HepG2 (cell line): ENCODE results near the gene PPP2R5E. TPM values are rescaled to one million over a fixed set of nuclear protein-coding genes. Genes with fewer than 3 reads are reported as not detected.

Experiments
- ATAC-seq: fragments of 200-7000 bp; cut with Tn5 transposase; 3 replicates; pipeline ENCODE4 v1.9.1; 2020; ENCODE audit warnings: mild to moderate bottlenecking, moderate library complexity
- BruUV-seq: library from RNA; stranded (reverse); fragments of 400-500 nt; replicated peaks from 2 replicates; lab custom pipeline; 2021; lab: Mats Ljungman, UMichigan
- CTCF ChIA-PET: fragments of 300-600 bp; formaldehyde crosslinking; extraction: SDS; loops from one replicate; lab custom pipeline; 2021; ENCODE audit warnings: low total read pairs, inconsistent platforms, low intra/inter-chr PET ratio; lab: Yijun Ruan, JAX
- POLR2A ChIA-PET: fragments of 350-600 bp; sonication (Branson Sonifier 250); formaldehyde crosslinking; loops from one replicate; lab custom pipeline; 2020; ENCODE audit warnings: antibody characterized with exemption, inconsistent platforms; lab: Yijun Ruan, JAX
- DNase-seq: peaks from one replicate; pipeline ENCODE4 v3.0.0-alpha.2; 2015; ENCODE audit warnings: low spot score
- FAIRE-seq: peaks from 3 replicates; lab custom pipeline; 2011; peaks lifted over from hg19 to GRCh38; lab: Jason Lieb, UNC
- H2AFZ ChIP-seq: one replicate; pipeline ENCODE4 v1.6.1; 2011; ENCODE audit warnings: low read length, inconsistent platforms
- H3K27ac ChIP-seq: fragments of 300-600 bp; 3 replicates; pipeline ENCODE4 v1.8.0; 2011; ENCODE audit warnings: mixed run types, mild to moderate bottlenecking, mixed read lengths, low read length, inconsistent platforms; ENCODE audit not compliant: insufficient read depth; ENCODE audit errors: extremely low read length
- H3K27me3 ChIP-seq, 2 experiments: fragments of 200-600 bp in 1 of 2; 2 replicates in 1 of 2; 3 replicates in 1 of 2; pipeline versions ENCODE4 v1.6.0 to v1.8.0; 2011; ENCODE audit warnings: low read length in 2 of 2, mild to moderate bottlenecking in 2 of 2, moderate library complexity in 2 of 2, inconsistent platforms in 1 of 2; ENCODE audit not compliant: insufficient read depth in 2 of 2, control insufficient read depth in 1 of 2
- H3K36me3 ChIP-seq, 2 experiments: fragments of 200-600 bp in 1 of 2; replicated peaks in 1 of 2; 2 replicates in 1 of 2; 3 replicates in 1 of 2; pipeline versions ENCODE4 v1.5.1 to v1.8.0; 2011; ENCODE audit warnings: low read length in 2 of 2, inconsistent platforms in 1 of 2; ENCODE audit not compliant: insufficient read depth in 2 of 2, control insufficient read depth in 1 of 2
- H3K4me1 ChIP-seq: 2 replicates; pipeline ENCODE4 v1.5.1; 2012; ENCODE audit warnings: low read length, inconsistent platforms; ENCODE audit not compliant: insufficient read depth
- H3K4me2 ChIP-seq: 2 replicates; pipeline ENCODE4 v1.6.0; 2011; ENCODE audit warnings: low read depth, low read length, inconsistent platforms
- H3K4me3 ChIP-seq, 3 experiments: fragments of 200-600 bp in 1 of 3; sonication (generic), shearing (Covaris generic) in 1 of 3; replicated peaks in 1 of 3; 2 replicates each; pipeline ENCODE4 v1.5.1; 2011 to 2016; ENCODE audit warnings: low read length in 3 of 3, inconsistent platforms in 2 of 3, low read depth in 2 of 3, mild to moderate bottlenecking in 2 of 3, control low read depth in 1 of 3, mixed read lengths in 1 of 3; ENCODE audit not compliant: insufficient read depth in 1 of 3
- H3K79me2 ChIP-seq: one replicate; pipeline ENCODE4 v1.6.1; 2011; ENCODE audit warnings: low read length, inconsistent platforms; ENCODE audit not compliant: insufficient read depth
- H3K9ac ChIP-seq: 2 replicates; pipeline ENCODE4 v1.6.0; 2011; ENCODE audit warnings: mild to moderate bottlenecking, low read depth, low read length, inconsistent platforms; ENCODE audit not compliant: insufficient read depth
- H3K9me3 ChIP-seq: 2 replicates; pipeline ENCODE4 v1.5.1; 2012; ENCODE audit warnings: mild to moderate bottlenecking, low read length
- H4K20me1 ChIP-seq: 2 replicates; pipeline ENCODE4 v1.6.0; 2011; ENCODE audit warnings: inconsistent platforms, mild to moderate bottlenecking, low read length, moderate library complexity; ENCODE audit not compliant: insufficient read depth
- BRCA1 ChIP-seq: sonication (generic); formaldehyde crosslinking; IDR thresholded peaks from 2 replicates; pipeline ENCODE4 v1.4.0; 2020; ENCODE audit warnings: missing genetic modification reagents
- DZIP1 ChIP-seq: sonication (generic); formaldehyde crosslinking; IDR thresholded peaks from 2 replicates; pipeline ENCODE4 v1.5.0; 2020; ENCODE audit warnings: mild to moderate bottlenecking, missing genetic modification reagents
- FOXO4 ChIP-seq: sonication (generic); formaldehyde crosslinking; conservative IDR thresholded peaks from 2 replicates; pipeline ENCODE4 v1.8.1; 2023; ENCODE audit warnings: missing genetic modification reagents
- GTF3A ChIP-seq: sonication (generic); formaldehyde crosslinking; conservative IDR thresholded peaks from 2 replicates; pipeline ENCODE4 v1.4.0; 2020; ENCODE audit warnings: mild to moderate bottlenecking, missing genetic modification reagents
- NR2F6 ChIP-seq, 2 experiments: IDR thresholded peaks; 2 replicates each; pipeline ENCODE4 v1.6.1; 2016; ENCODE audit warnings: antibody characterized with exemption in 1 of 2, mild to moderate bottlenecking in 1 of 2
- NRL ChIP-seq: sonication (generic); formaldehyde crosslinking; IDR thresholded peaks from 2 replicates; pipeline ENCODE4 v1.5.0; 2020; ENCODE audit warnings: missing genetic modification reagents, mild to moderate bottlenecking, moderate library complexity, borderline replicate concordance
- SAP130 ChIP-seq: IDR thresholded peaks from 2 replicates; pipeline ENCODE4 v1.6.1; 2016; ENCODE audit warnings: low read depth
- SIX1 ChIP-seq: sonication (generic); formaldehyde crosslinking; IDR thresholded peaks from 2 replicates; pipeline ENCODE4 v1.4.0; 2020; ENCODE audit warnings: missing genetic modification reagents, borderline replicate concordance
- TARDBP ChIP-seq: sonication (generic); formaldehyde crosslinking; IDR thresholded peaks from 2 replicates; pipeline ENCODE4 v1.8.0; 2022; ENCODE audit warnings: mild to moderate bottlenecking, missing genetic modification reagents
- TFDP1 ChIP-seq: IDR thresholded peaks from 2 replicates; pipeline ENCODE4 v1.6.1; 2016; ENCODE audit warnings: missing compliant biosample characterization, missing genetic modification reagents, borderline replicate concordance
- ZBTB34 ChIP-seq: sonication (generic); formaldehyde crosslinking; IDR thresholded peaks from 2 replicates; pipeline ENCODE4 v1.8.0; 2022; ENCODE audit warnings: mild to moderate bottlenecking, missing genetic modification reagents
- ZBTB7B ChIP-seq: sonication (generic); formaldehyde crosslinking; IDR thresholded peaks from 2 replicates; pipeline ENCODE4 v1.4.0; 2020; ENCODE audit warnings: missing genetic modification reagents
- ZNF580 ChIP-seq: IDR thresholded peaks from 2 replicates; pipeline ENCODE4 v1.6.1; 2016; ENCODE audit warnings: low read depth, borderline replicate concordance
- WGBS: methylation state at CpG from one replicate; pipeline ENCODE4 v1.1.6; 2017; ENCODE audit warnings: low lambda C conversion rate; 5-methylcytosine and 5-hydroxymethylcytosine counted together
- in situ Hi-C: cut with HindIII; loops from 2 replicates; pipeline ENCODE4 v1.10.0; 2017; ENCODE audit warnings: low pct_unique_long_range_greater_than_20kb; ENCODE audit not compliant: extremely low pct_ligation_motif_present
- intact Hi-C: fragments of 100-400 bp; cut with micrococcal nuclease; formaldehyde crosslinking; loops from one replicate; pipeline ENCODE4 v1.10.0; 2022; ENCODE audit not compliant: unreplicated experiment
- polyA plus RNA-seq, 8 experiments: library from polyadenylated mRNA; depleted of rRNA in 3 of 8; stranded (reverse) in 7 of 8; unstranded in 1 of 8; fragments of >200 nt; fragmentation: Illumina TruSeq in 4 of 8; extraction: Trizol in 4 of 8; gene quantifications; 2 replicates each; pipeline versions ENCODE4 v1.2.1 to v1.2.3, GENCODE V29; 2011 to 2016; ENCODE audit warnings: low read depth in 4 of 8, missing spikeins in 1 of 8, mixed read lengths in 1 of 8; ENCODE audit not compliant: insufficient read depth in 1 of 8
- total RNA-seq, 5 experiments: library from RNA; depleted of rRNA; stranded (reverse); fragments of >200 nt; fragmentation: Illumina TruSeq; extraction: Trizol; gene quantifications; 2 replicates each; pipeline ENCODE4 v1.2.3, GENCODE V29; 2016; ENCODE audit warnings: low read depth in 1 of 5

Gene PPP2R5E
- total and polyA plus RNA-seq, 2 of the 13 experiments (the other 11 are each of a cell fraction or from before 2014, with no cell fraction given), result 8.9 to 11.0 TPM

GRCh38 chr14:63545431-63545830 is 2.3 kb upstream of the PPP2R5E start (continued):
- no peak for TF ChIP-seq TFDP1 (CRISPR knock-in tag)
- no peak for TF ChIP-seq SIX1

- no peak overlapping the region for H2AFZ ChIP-seq
- ChIA-PET CTCF (interaction anchor here (2.1 kb wide), 1 partner anchor 156 kb away, joined by 10 read pairs; no protein-coding TSS in a partner anchor), POLR2A (no interaction called here)
- H3K4me3 ChIP-seq, result peak overlapping the region; percentile 33 to 91 (median 88); a peak in 5 of 6 replicates
- peak overlapping the region; percentile 94 for H3K4me2 ChIP-seq
- ATAC-seq (no peak), DNase-seq (no peak), FAIRE-seq (peak; percentile 30)
- H3K36me3 ChIP-seq, result peaks cover 0 to 2% of the 10 kb centered on the region in 2 experiments; a peak in 1 of 5 replicates
- intact Hi-C loops (loop anchor here (5.0 kb wide), 3 partner anchors 72 to 183 kb away; partner anchors contain the start of genes SGPP1 and WDR89), in situ Hi-C loops (loop anchor here (5.0 kb wide), 1 partner anchor 152 kb away; no protein-coding TSS in a partner anchor)
- peak overlapping the region; percentile 97 for H3K9ac ChIP-seq
- no TSS peak for BruUV-seq
- H3K4me1 ChIP-seq, result peaks cover 39% of the 10 kb centered on the region
- H3K9me3 ChIP-seq, result no peaks in the 10 kb centered on the region
- H3K27me3 ChIP-seq, result no peaks in the 10 kb centered on the region; a peak in 1 of 5 replicates
- no peak overlapping the region for H3K27ac ChIP-seq
- WGBS, result 12% methylated on average over 6 of the region's 6 CpGs
- H3K79me2 ChIP-seq, result peaks cover 21% of the 10 kb centered on the region
- no peaks in the 10 kb centered on the region; the same call in 1 of the 2 replicates for H4K20me1 ChIP-seq
- no peak for TF ChIP-seq DZIP1 (CRISPR knock-in tag)
- TF ChIP-seq BRCA1 (CRISPR knock-in tag), result no peak
- TF ChIP-seq ZBTB34 (CRISPR knock-in tag), result no peak
- TF ChIP-seq TARDBP (CRISPR knock-in tag), result no peak
- no peak for TF ChIP-seq GTF3A (CRISPR knock-in tag)
- TF ChIP-seq ZBTB7B (CRISPR knock-in tag), result no peak
- TF ChIP-seq SAP130 (CRISPR knock-in tag), result 0 out of 2 replicates have a peak, but pooled peaks have one; percentile 17
- no peak for TF ChIP-seq ZNF580 (CRISPR knock-in tag)
- TF ChIP-seq FOXO4, result no peak
- TF ChIP-seq NRL (CRISPR knock-in tag), result no peak
- no peak for TF ChIP-seq NR2F6 (IDR thresholded peaks at IDR 0.05)
- TF ChIP-seq NR2F6 (CRISPR knock-in tag; IDR thresholded peaks at IDR 0.05), result no peak
Observed at GRCh38 chr14:63544591-63545299, 1.6 kb upstream of the PPP2R5E start.
